Lower leg skin (tissue), 3 donors: ENCODE measurements around the gene NOP56.

ENCODE experiments used
- POLR2A ChIP-seq, 2 donors: fragments of 450-650 bp; IDR thresholded peaks; one replicate each; pipeline ENCODE4 v1.6.1; 2016 to 2017; ENCODE audit warnings: antibody characterized with exemption in 2 of 2, mild to moderate bottlenecking in 1 of 2, moderate library complexity in 1 of 2
- TF ChIP-seq, protein P1 (sequence below), 3 donors: fragments of 450-650 bp; IDR thresholded peaks; one replicate each; pipeline ENCODE4 v1.5.1; 2016; ENCODE audit warnings: antibody characterized with exemption in 3 of 3, mild to moderate bottlenecking in 3 of 3, moderate library complexity in 2 of 3

- TF ChIP-seq, protein P1, sequence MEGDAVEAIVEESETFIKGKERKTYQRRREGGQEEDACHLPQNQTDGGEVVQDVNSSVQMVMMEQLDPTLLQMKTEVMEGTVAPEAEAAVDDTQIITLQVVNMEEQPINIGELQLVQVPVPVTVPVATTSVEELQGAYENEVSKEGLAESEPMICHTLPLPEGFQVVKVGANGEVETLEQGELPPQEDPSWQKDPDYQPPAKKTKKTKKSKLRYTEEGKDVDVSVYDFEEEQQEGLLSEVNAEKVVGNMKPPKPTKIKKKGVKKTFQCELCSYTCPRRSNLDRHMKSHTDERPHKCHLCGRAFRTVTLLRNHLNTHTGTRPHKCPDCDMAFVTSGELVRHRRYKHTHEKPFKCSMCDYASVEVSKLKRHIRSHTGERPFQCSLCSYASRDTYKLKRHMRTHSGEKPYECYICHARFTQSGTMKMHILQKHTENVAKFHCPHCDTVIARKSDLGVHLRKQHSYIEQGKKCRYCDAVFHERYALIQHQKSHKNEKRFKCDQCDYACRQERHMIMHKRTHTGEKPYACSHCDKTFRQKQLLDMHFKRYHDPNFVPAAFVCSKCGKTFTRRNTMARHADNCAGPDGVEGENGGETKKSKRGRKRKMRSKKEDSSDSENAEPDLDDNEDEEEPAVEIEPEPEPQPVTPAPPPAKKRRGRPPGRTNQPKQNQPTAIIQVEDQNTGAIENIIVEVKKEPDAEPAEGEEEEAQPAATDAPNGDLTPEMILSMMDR (IDR thresholded peaks at IDR 0.05) = no peak
- TF ChIP-seq POLR2A (IDR thresholded peaks at IDR 0.05) = no peak
These were observed 48.5 kb upstream of the NOP56 start for GRCh38 chr20:2603816-2604505.
